T47D (cell line): ENCODE measurements around the gene CCDC57.
"Not testable (repeated sequence)": the region's sequence is repeated elsewhere in the genome, so short reads cannot be mapped to it uniquely, and the experiment has no call there.

Experiments
- DNase-seq, 2 experiments: peaks; one replicate each; pipeline versions ENCODE4 v3.0.0 to v3.0.0-alpha.2; 2011 to 2012; ENCODE audit warnings: low read depth in 1 of 2, low spot score in 1 of 2
- JUND ChIP-seq: IDR thresholded peaks from 2 replicates; pipeline ENCODE4 v1.6.1; 2012; ENCODE audit warnings: low read depth
- in situ Hi-C: cut with HindIII; loops from 2 replicates; pipeline ENCODE4 v1.10.0; 2016; ENCODE audit warnings: low sequenced_read_pairs, low pct_unique_long_range_greater_than_20kb

The CCDC57 gene

DNA sequence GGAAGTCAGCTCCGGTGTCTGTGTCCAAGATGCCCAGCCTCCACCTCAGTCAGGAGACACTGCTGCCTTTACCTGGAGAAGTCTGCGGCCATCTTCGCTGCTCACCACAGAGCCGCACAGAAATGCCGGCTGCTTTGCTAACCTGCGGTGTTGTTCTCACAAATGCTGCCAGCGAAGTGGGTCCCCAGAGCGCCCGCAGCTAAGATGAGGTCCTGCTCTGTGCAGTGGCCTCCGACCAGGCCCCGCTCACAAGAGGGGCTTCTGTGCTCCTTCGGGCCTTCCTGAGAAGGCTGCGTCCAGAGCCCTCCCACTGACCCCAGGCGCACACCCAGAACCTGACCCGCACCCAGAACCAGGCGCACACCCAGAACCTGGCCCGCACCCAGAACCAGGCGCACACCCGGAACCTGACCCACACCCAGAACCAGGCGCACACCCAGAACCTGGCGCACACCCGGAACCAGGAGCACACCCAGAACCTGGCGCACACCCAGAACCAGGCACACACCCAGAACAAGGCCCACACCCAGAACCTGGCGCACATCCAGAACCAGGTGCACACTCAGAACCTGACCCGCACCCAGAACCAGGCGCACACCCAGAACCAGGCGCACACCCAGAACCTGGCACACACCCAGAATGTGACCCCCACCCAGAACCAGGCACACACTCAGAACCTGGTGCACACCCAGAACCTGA, 63.1 kb downstream of the CCDC57 start:
- DNase-seq: no peak
- no peak for TF ChIP-seq JUND
- in situ Hi-C loops: no loop called here

DNA sequence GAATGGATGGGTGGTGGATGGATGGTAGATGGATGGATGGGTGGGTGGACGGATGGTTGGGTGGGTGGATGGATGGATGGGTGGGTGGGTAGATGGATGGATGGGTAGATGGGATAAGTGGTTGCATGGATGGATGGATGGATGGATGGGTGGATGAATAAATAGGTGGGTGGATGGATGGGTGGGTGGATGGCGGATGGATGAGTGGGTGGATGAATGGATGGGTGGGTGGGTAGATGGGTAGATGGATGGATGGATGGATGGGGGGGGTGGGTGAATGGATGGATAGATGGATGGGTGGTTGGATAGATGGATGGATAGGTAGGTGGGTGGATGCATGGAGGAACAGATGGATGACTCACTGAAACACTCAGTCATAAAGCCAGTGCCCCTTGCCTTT, 63.6 kb downstream of the CCDC57 start:
- no peak for DNase-seq
- in situ Hi-C loops: no loop called here
- TF ChIP-seq JUND: no peak

DNA sequence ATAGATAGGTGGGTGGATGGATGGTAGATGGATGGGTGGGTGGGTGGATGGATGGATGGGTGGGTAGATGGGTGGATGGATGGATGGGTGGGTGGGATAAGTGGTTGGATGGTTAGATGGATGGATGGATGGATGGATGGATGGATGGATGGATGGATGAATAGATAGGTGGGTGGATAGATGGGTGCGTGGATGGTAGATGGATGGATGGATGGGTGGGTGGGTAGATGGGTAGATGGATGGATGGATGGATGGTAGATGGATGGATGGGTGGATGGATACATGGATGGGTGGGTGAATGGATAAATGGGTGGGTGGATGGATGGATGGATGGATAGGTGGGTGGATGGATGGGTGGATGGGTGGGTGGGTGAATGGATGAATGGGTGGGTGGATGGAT, 64.6 kb downstream of the CCDC57 start:
- TF ChIP-seq JUND: no peak
- in situ Hi-C loops: no loop called here
- DNase-seq: no peak

DNA sequence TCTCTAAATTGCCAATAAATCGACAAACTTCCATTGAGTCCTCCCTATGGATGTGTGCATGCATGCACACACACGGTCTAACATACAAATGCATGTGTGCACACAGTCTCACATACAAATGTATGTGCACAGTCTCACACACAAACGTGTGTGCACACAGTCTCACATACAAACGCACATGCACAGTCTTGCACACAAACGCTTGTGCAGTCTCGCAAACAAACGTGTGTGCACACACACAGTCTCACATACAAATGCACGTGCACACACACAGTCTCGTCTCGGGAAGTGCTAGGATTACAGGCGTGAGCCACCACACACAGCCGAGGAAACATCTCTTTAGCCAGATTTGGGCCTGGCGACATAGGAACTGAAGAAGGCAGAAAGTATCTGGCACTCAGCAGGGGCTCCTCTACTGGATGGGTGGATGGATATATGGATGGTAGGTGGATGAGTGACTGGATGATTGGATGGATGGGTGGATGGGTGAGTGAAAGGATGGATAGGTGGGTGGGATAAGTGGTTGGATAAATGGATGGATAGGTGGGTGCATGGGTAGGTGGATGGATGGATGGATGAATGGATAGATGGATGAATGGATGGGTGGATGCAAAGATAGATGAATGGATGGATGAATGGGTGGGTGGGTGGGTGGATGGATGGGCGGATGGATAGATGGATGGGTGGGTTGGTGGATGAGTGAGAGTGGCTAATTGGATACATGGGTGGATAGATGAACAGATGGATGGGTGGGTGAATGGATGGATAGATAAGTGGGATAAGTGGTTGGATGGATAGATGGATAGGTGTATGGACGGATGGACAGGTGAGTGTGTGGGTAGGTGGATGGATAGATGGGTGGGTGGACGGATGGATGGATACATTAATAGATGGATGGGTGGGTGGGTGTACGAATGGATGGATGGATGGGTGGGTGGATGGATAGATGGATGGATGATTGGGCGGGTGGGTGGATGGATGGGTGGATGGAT, 65.7 kb downstream of the CCDC57 start:
- no peak for DNase-seq
- in situ Hi-C loops: no loop called here
- no peak for TF ChIP-seq JUND

DNA sequence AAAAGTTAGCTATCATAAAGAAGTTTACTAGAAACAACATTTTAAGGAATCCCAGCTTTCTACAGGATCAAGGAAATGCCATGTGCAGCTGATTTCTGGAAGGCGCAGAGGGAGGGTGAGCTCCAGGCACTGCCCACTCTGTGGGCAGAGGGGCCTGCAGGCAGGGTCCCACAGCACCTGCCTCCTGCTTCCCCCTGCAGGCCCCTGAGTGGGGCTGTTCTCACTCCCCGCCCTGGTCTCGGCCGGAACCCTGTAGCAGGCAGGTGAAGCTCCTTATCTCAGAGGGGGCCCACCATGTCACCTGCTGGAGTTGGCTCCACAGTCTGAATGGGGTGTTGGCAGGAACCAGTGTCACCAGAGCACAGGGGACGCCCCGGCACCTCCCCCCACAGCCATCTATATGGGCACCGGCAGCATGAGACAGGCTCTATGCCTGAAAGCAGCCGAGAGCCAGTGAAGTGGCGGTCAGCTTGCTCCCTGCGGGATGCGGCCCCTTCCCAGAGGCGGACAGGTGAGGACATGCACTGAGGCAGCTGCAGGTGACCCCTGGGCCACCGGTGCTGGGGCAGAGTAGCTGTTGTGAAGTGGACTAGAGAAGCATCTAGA, 67.0 kb downstream of the CCDC57 start:
- in situ Hi-C loops: no loop called here
- TF ChIP-seq JUND: no peak
- no peak for DNase-seq

DNA sequence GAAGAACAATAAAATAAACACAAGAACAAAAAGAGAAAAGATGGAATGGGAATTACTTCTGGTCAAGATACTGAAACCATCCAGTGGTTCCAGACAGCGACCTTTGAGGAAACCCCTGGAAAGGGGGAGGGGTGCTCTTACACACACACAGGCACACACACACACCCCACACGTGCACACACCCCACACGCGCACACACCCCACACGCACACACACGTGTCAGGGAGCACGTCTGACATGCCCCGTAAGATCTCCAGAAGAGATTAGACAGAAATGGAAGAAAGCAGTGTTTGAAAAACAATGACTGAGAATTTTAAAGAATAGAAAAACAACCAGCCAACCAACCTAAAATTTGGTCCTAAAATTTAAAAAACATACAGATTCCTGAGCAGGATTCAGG, 69.3 kb downstream of the CCDC57 start:
- in situ Hi-C loops: no loop called here
- no peak for DNase-seq

DNA sequence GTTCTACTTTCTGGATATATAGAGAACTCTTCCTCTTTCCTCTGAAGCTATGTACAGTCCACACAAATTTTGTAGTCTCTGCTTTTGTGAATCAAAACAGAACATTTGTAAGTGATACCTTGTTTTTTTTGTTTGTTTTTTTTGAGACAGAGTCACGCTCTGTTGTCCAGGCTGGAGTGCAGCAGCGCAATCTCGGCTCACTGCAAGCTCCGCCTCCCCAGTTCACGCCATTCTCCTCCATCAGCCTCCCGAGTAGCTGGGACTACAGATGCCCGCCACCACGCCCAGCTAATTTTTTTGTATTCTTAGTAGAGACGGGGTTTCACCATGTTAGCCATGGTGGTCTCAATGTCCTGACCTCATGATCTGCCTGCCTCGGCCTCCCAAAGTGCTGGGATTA, 72.7 kb downstream of the CCDC57 start:
- DNase-seq, in situ Hi-C loops: not testable (repeated sequence)

More for the DNA sequence above, 69.3 kb downstream of the CCDC57 start:
- no peak for TF ChIP-seq JUND

DNA sequence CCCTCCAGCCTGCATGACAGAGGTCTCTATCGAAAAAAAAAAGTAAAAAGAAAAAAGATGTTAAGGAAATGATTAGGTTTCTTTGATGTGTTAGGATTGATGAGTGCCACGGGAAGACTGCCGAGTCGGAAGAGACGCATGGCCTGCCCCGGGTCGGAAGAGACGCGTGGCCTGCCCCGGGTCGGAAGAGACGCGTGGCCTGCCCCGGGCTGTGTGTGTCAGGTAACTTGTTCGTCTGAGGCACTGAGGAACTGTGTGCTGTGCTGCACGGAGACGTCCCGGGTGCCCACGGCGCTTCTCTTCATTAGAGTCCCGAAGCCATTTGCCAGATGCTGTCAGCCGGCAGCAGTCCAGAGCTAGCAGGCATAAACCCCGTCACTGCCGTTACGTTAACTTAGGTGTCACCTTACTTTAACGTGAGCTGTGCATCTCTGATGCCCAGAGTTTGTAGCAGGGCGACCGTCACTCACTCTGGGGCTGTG, 74.1 kb downstream of the CCDC57 start:
- no peak for DNase-seq
- TF ChIP-seq JUND: no peak
- in situ Hi-C loops: no loop called here

DNA sequence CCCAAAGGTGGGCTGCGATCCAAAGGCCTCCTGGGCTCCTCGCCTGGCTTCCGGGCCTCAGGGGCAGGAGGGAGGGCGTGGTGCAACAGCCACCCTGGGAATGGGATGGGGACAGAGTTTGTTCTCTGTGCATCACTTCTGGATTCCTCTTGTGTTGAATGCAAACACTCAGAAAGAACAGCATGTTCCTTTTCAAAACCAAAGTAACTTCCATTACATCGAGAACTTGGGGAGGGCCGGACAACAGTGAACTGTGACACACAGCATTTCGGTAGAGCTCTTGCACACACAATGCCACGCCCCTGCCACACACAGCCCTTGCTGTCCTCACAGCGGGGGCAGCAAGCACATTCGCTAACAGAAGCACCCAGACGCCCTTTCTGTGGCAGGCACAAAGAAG, 78.5 kb downstream of the CCDC57 start:
- DNase-seq: peak in 1 of 2 experiments; percentile 34
- no peak for TF ChIP-seq JUND
- in situ Hi-C loops: no loop called here

DNA sequence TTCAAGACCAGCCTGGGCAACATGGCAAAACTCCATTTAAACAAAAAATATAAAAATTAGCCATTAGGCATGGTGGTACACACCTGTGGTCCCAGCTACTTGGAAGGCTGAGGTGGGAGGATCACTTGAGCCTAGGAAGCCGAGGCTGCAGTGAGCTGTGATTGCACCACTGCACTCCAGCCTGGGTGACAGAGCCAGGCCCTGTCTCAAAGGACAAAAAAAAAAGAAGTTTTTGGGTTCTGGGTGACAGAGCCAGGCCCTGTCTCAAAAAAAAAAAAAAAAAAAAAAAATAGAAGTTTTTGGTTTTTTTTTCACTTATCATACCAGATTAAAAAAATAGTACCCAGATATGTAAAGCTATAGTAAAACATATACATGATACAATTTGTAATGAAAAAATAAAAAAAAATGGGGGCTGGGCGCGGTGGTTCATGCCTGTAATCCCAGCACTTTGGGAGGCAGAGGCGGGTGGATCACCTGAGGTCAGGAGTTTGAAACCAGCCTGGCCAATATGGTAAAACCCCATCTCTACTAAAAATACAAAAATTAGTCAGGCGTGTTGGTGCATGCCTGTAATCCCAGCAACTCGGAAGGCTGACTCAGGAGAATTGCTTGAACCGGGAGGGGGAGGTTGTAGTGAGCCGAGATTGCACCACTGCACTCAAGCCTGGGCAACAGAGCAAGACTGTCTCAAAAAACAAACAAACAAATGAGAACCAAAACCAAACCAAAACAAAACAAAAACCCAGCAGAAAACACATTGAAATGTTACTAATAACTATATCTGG, 79.3 kb downstream of the CCDC57 start:
- in situ Hi-C loops, DNase-seq: not testable (repeated sequence)

DNA sequence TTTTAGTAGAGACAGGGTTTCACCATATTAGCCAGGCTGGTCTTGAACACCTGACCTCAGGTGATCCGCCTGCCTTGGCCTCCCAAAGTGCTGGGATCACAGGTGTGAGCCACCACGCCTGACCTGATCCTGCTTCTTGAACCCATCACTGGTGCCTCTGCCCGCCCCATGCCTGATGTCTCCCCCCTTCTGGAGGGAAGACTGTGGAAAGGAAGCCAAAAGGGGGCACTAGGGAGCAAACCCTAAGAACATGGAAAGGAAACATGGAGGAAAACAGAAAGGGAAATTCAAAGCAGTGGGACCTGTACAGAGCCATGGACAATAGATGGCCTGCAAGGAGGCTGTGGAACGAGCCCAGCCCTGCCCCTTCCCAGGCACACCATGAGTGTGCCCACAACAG, 83.5 kb downstream of the CCDC57 start:
- TF ChIP-seq JUND: no peak
- in situ Hi-C loops: no loop called here
- no peak for DNase-seq

DNA sequence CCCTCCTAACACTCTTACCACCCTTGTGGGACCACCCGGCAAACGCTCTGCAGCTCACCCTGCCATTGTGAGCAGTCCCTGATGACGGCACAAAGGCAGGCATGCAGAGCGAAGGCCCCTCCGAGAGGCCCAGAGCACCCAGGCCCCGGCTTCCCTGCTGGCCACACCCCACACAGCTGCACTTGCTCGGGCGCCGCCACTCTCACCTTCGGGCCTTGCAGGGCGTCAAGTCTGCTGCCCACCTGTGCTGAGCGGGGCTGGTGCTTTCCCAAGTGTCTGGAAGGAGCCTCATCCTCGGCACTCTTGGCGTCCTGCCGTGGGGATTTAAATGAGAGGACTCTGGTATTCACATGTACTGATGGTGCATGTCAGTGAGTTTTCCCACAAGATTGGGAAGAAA, 84.4 kb downstream of the CCDC57 start:
- TF ChIP-seq JUND: no peak
- no peak for DNase-seq
- in situ Hi-C loops: no loop called here

DNA sequence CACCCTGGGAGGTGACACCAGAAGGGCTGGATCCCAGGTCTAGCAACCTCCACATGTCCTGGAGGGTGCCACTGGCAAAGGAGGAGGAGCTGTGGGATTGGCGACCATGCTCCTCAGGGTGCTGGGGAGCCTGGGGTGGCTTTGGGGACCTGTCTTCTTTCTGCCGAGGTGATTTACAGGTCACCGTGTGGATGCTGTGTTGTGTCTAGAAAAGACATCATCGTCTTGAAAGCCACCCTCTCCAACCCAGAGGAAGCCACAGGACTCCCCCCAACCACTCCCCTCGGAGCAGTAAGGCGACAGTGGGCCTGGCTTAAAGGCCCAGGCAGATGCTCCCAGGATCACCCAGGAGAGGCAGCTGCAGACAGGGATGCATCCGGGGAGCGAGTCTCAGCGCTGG, 84.9 kb downstream of the CCDC57 start:
- in situ Hi-C loops: no loop called here
- no peak for DNase-seq
- no peak for TF ChIP-seq JUND
